SK-N-SH (cell line): ENCODE measurements around the gene CCDC148. TPM values are rescaled to one million over a fixed set of nuclear protein-coding genes. Genes with fewer than 3 reads are reported as not detected.

ENCODE experiments used
- CTCF ChIA-PET: fragments of 300-600, 350-600 bp; formaldehyde crosslinking; extraction: SDS; loops from one replicate; lab custom pipeline; 2021; lab: Yijun Ruan, JAX
- POLR2A ChIA-PET: fragments of 350-600 bp; sonication (Branson Sonifier 250); formaldehyde crosslinking; extraction: SDS; loops from one replicate; lab custom pipeline; 2020; ENCODE audit warnings: antibody characterized with exemption, inconsistent platforms; lab: Yijun Ruan, JAX
- DNase-seq: peaks from one replicate; pipeline ENCODE4 v3.0.0; 2012
- H2AFZ ChIP-seq: fragments of 200-600 bp; sonication (generic); 2 replicates; pipeline ENCODE4 v1.8.1; 2016; ENCODE audit warnings: antibody characterized with exemption, mild to moderate bottlenecking, low read depth
- H3F3A ChIP-seq: fragments of 200-600 bp; sonication (generic); replicated peaks from 2 replicates; pipeline ENCODE3; 2016; ENCODE audit warnings: antibody characterized with exemption, mild to moderate bottlenecking; ENCODE audit not compliant: insufficient read depth
- H3K27ac ChIP-seq, 2 experiments: fragments of 200-500 bp in 1 of 2; fragments of 200-600 bp in 1 of 2; sonication (Bioruptor generic) in 1 of 2; sonication (generic), shearing (Covaris generic) in 1 of 2; 2 replicates each; pipeline versions ENCODE4 v1.5.1 to v1.6.1; 2014 to 2016; ENCODE audit warnings: low read depth in 2 of 2, inconsistent platforms in 1 of 2, low read length in 1 of 2, mild to moderate bottlenecking in 1 of 2, mixed read lengths in 1 of 2
- H3K27me3 ChIP-seq: fragments of 200-600 bp; sonication (generic), shearing (Covaris generic); 2 replicates; pipeline ENCODE4 v1.6.1; 2016; ENCODE audit warnings: mixed run types; ENCODE audit not compliant: insufficient read depth
- H3K36me3 ChIP-seq, 2 experiments: fragments of 200-500 bp in 1 of 2; fragments of 200-600 bp in 1 of 2; sonication (Bioruptor generic) in 1 of 2; sonication (generic) in 1 of 2; replicated peaks in 1 of 2; 2 replicates each; pipeline versions ENCODE3 to v1.5.1; 2014 to 2016; ENCODE audit warnings: low read length in 1 of 2, mild to moderate bottlenecking in 1 of 2; ENCODE audit not compliant: insufficient read depth in 2 of 2, control insufficient read depth in 1 of 2
- H3K4me1 ChIP-seq, 2 experiments: fragments of 200-500 bp in 1 of 2; fragments of 200-600 bp in 1 of 2; sonication (Bioruptor generic) in 1 of 2; sonication (generic), shearing (Covaris generic) in 1 of 2; 2 replicates each; pipeline versions ENCODE4 v1.5.1 to v1.6.1; 2014 to 2016; ENCODE audit warnings: low read depth in 1 of 2, low read length in 1 of 2, mixed run types in 1 of 2; ENCODE audit not compliant: insufficient read depth in 2 of 2, control insufficient read depth in 1 of 2
- H3K4me2 ChIP-seq: fragments of 200-600 bp; sonication (generic), shearing (Covaris generic); 2 replicates; pipeline ENCODE4 v1.6.1; 2017; ENCODE audit warnings: mixed run types
- H3K4me3 ChIP-seq, 2 experiments: fragments of 200-500 bp in 1 of 2; fragments of 200-600 bp in 1 of 2; sonication (Bioruptor generic) in 1 of 2; sonication (generic), shearing (Covaris generic) in 1 of 2; 2 replicates each; pipeline versions ENCODE4 v1.5.1 to v1.8.1; 2014 to 2016; ENCODE audit warnings: low read depth in 2 of 2, inconsistent platforms in 1 of 2, low read length in 1 of 2, mild to moderate bottlenecking in 1 of 2, mixed read lengths in 1 of 2, moderate library complexity in 1 of 2
- H3K79me2 ChIP-seq: fragments of 200-600 bp; sonication (generic); 2 replicates; pipeline ENCODE4 v1.8.1; 2017; ENCODE audit warnings: mild to moderate bottlenecking; ENCODE audit not compliant: insufficient read depth
- H3K9ac ChIP-seq: fragments of 200-600 bp; sonication (generic); 2 replicates; pipeline ENCODE4 v1.6.1; 2017; ENCODE audit warnings: mixed run types
- H3K9me2 ChIP-seq: fragments of 200-600 bp; sonication (generic); 2 replicates; pipeline ENCODE4 v1.6.1; 2017; ENCODE audit warnings: mixed run types
- H3K9me3 ChIP-seq: fragments of 200-600 bp; sonication (generic); 2 replicates; pipeline ENCODE4 v1.6.1; 2017; ENCODE audit warnings: mixed run types, mild to moderate bottlenecking, moderate library complexity
- H4K20me1 ChIP-seq: fragments of 200-600 bp; sonication (generic); 2 replicates; pipeline ENCODE4 v1.6.1; 2017; ENCODE audit warnings: mild to moderate bottlenecking, mixed run types; ENCODE audit not compliant: insufficient read depth
- FOSL2 ChIP-seq: IDR thresholded peaks from 2 replicates; pipeline ENCODE4 v1.4.0; 2012; ENCODE audit warnings: low read depth, mild to moderate bottlenecking, moderate library complexity, borderline replicate concordance
- FOXJ3 ChIP-seq: sonication (generic); formaldehyde crosslinking; IDR thresholded peaks from 2 replicates; pipeline ENCODE4 v1.5.1; 2020; ENCODE audit warnings: mild to moderate bottlenecking, missing genetic modification reagents
- GABPA ChIP-seq: IDR thresholded peaks from 2 replicates; pipeline ENCODE4 v1.4.0; 2012; ENCODE audit warnings: low read depth, mild to moderate bottlenecking
- IRF3 ChIP-seq: fragments of 150-350 bp; IDR thresholded peaks from 2 replicates; pipeline ENCODE4 v1.6.1; 2016; ENCODE audit warnings: mild to moderate bottlenecking, low read depth, low read length
- JUND ChIP-seq: IDR thresholded peaks from 2 replicates; pipeline ENCODE4 v1.4.0; 2012
- MAX ChIP-seq: IDR thresholded peaks from 2 replicates; pipeline ENCODE4 v1.4.0; 2012; ENCODE audit warnings: low read depth
- PBX3 ChIP-seq: IDR thresholded peaks from 2 replicates; pipeline ENCODE4; 2012
- RAD21 ChIP-seq: IDR thresholded peaks from 2 replicates; pipeline ENCODE4 v1.6.1; 2012; ENCODE audit warnings: mild to moderate bottlenecking, low read length
- RCOR1 ChIP-seq: fragments of 150-350 bp; IDR thresholded peaks from 2 replicates; pipeline ENCODE4 v1.6.1; 2017; ENCODE audit warnings: antibody characterized with exemption, low read length
- REST ChIP-seq: IDR thresholded peaks from 2 replicates; pipeline ENCODE4 v1.6.1; 2012; ENCODE audit warnings: mild to moderate bottlenecking, low read depth, low read length, moderate library complexity
- TEAD4 ChIP-seq: IDR thresholded peaks from 2 replicates; pipeline ENCODE4 v1.4.0; 2012; ENCODE audit warnings: mild to moderate bottlenecking, borderline replicate concordance; ENCODE audit not compliant: insufficient read depth
- YY1 ChIP-seq: IDR thresholded peaks from 2 replicates; pipeline ENCODE4 v1.4.0; 2012; ENCODE audit warnings: low read depth, mild to moderate bottlenecking
- ZBTB33 ChIP-seq: IDR thresholded peaks from 2 replicates; pipeline ENCODE4 v1.4.0; 2012; ENCODE audit warnings: low read depth, borderline replicate concordance
- WGBS: methylation state at CpG from one replicate; pipeline ENCODE4 v1.1.6; 2017; ENCODE audit warnings: low lambda C conversion rate; 5-methylcytosine and 5-hydroxymethylcytosine counted together
- polyA plus RNA-seq, 3 experiments: library from polyadenylated mRNA; depleted of rRNA; stranded (reverse); fragments of >200 nt; gene quantifications; 2 replicates each; pipeline ENCODE4 v1.2.3, GENCODE V29; 2012

Gene CCDC148
- polyA plus RNA-seq, 1 of the 3 experiments (the other 2 are of a cell fraction) = 0.18 TPM

- CTCF ChIA-PET = interaction anchor here (1.0 kb wide), 1 partner anchor 14 kb away, joined by 3 read pairs; no protein-coding TSS in a partner anchor
- Histone ChIP-seq H3K27me3 (no peaks in the 10 kb centered on the region), H3K4me3 (no peak overlapping the region), H3K79me2 (no peaks in the 10 kb centered on the region), H3K4me1 (peaks cover 0 to 2% of the 10 kb centered on the region in 2 experiments; a peak in 2 of 4 replicates), H3K27ac (no peak overlapping the region), H3F3A (no peaks in the 10 kb centered on the region), H3K9me3 (no peaks in the 10 kb centered on the region), H2AFZ (no peak overlapping the region), H3K9me2 (no peaks in the 10 kb centered on the region), H3K36me3 (no peaks in the 10 kb centered on the region), H3K9ac (no peak overlapping the region), H4K20me1 (no peaks in the 10 kb centered on the region), H3K4me2 (no peak overlapping the region)
- no peak for DNase-seq
- TF ChIP-seq YY1 (no peak), GABPA (no peak), IRF3 (no peak), MAX (no peak), JUND (no peak), REST (no peak), FOSL2 (no peak), RAD21 (no peak), PBX3 (no peak), FOXJ3 (CRISPR knock-in tag) (no peak), TEAD4 (no peak), ZBTB33 (no peak), RCOR1 (no peak)
- WGBS = 46% methylated on average over 3 of the region's 3 CpGs
- POLR2A ChIA-PET = no interaction called here
These were observed 273.8 kb downstream of the CCDC148 start for GRCh38 chr2:158182676-158183295.
